Sigmoid colon (tissue), 7 donors: ENCODE measurements around the gene TUBGCP3. TPM values are rescaled to one million over a fixed set of nuclear protein-coding genes. Genes with fewer than 3 reads are reported as not detected.

ENCODE experiments used
- DNase-seq: peaks from one replicate; pipeline ENCODE4 v3.0.0-alpha.2; 2019
- H3K27ac ChIP-seq, 4 donors: fragments of 200-600 bp; sonication (generic); one replicate each; pipeline ENCODE4 v1.5.1; 2016 to 2019; ENCODE audit warnings: mild to moderate bottlenecking in 1 of 4
- H3K27me3 ChIP-seq, 3 donors: fragments of 200-600 bp; sonication (generic); one replicate each; pipeline ENCODE4 v1.5.1; 2019; ENCODE audit warnings: mild to moderate bottlenecking in 1 of 3
- H3K36me3 ChIP-seq, 4 donors: fragments of 200-600 bp; sonication (generic); one replicate each; pipeline ENCODE4 v1.5.1; 2016 to 2019
- H3K4me1 ChIP-seq, 4 donors: fragments of 200-600 bp; sonication (generic); one replicate each; pipeline ENCODE4 v1.5.1; 2017 to 2019
- H3K4me3 ChIP-seq, 4 donors: fragments of 200-600 bp; sonication (generic); one replicate each; pipeline ENCODE4 v1.5.1; 2017 to 2019; ENCODE audit warnings: mild to moderate bottlenecking in 2 of 4, moderate library complexity in 1 of 4
- H3K9me3 ChIP-seq, 4 donors: fragments of 200-600 bp in 3 of 4; sonication (generic) in 3 of 4; one replicate each; pipeline versions ENCODE4 v1.5.1 to v1.6.1; 2013 to 2019
- CTCF ChIP-seq, 4 experiments: fragments of 450-650 bp in 3 of 4; fragments of 200-600 bp in 1 of 4; IDR thresholded peaks; one replicate each; pipeline ENCODE4 v1.5.1; 2016 to 2019; ENCODE audit warnings: antibody characterized with exemption in 4 of 4, mild to moderate bottlenecking in 3 of 4, moderate library complexity in 2 of 4
- EP300 ChIP-seq, 4 donors: sonication (generic); formaldehyde crosslinking; IDR thresholded peaks; one replicate each; pipeline ENCODE4 v1.6.1; 2017; ENCODE audit warnings: antibody characterized with exemption in 4 of 4
- POLR2A ChIP-seq, 2 donors: fragments of 450-650 bp; IDR thresholded peaks; one replicate each; pipeline ENCODE4 v1.6.1; 2016; ENCODE audit warnings: antibody characterized with exemption in 2 of 2, mild to moderate bottlenecking in 2 of 2, moderate library complexity in 2 of 2
- POLR2AphosphoS5 ChIP-seq, 4 donors: sonication (generic); formaldehyde crosslinking; IDR thresholded peaks; one replicate each; pipeline ENCODE4 v1.6.1; 2017; ENCODE audit warnings: antibody characterized with exemption in 4 of 4
- whole genome bisulfite sequencing, 2 donors: extraction: QIAGEN DNeasy Blood & Tissue Kit; methylation state at CpG; one replicate each; pipeline ENCODE4 v1.1.7; 2013; 5-methylcytosine and 5-hydroxymethylcytosine counted together
- intact Hi-C: fragments of 100-400 bp; cut with DNase I; formaldehyde crosslinking; loops from one replicate; pipeline ENCODE4 v1.15.1; 2023
- polyA plus RNA-seq, 3 donors: library from polyadenylated mRNA; stranded (reverse); fragments of 200-250 nt; gene quantifications; one replicate each; pipeline ENCODE4 v1.2.3, GENCODE V29; 2013
- total RNA-seq, 4 donors: library from RNA; depleted of rRNA; stranded (reverse); fragments of >200 nt; gene quantifications; one replicate each; pipeline ENCODE4 v1.1.0, GENCODE V29; 2016
- donor health status: healthy with polysubstance abuse.
- donor health status: Bipolar disorder and iron deficiency.
- donor health status: healthy.

Gene TUBGCP3
- total and polyA plus RNA-seq, 7 donors: 7.2 to 33.5 (median 23.8) TPM

GRCh38 chr13:112588490-112589297 lies 741 bp upstream of the TUBGCP3 start:
- Histone ChIP-seq H3K4me3 (peak overlapping the region; percentile 78 to 90 (median 88)), H3K4me1 (peaks cover 0 to 23% (median 17%) of the 10 kb centered on the region in 4 donors), H3K27me3 (no peaks in the 10 kb centered on the region), H3K36me3 (no peaks in the 10 kb centered on the region), H3K27ac (peak overlapping the region; percentile 96 to 99 (median 98)), H3K9me3 (no peaks in the 10 kb centered on the region)
- no peak for TF ChIP-seq EP300 (IDR thresholded peaks at IDR 0.05)
- TF ChIP-seq POLR2AphosphoS5 (IDR thresholded peaks at IDR 0.05): no peak
- no peak for TF ChIP-seq POLR2A (IDR thresholded peaks at IDR 0.05)
- no peak for TF ChIP-seq CTCF (IDR thresholded peaks at IDR 0.05)
- DNase-seq: no peak
- 78 to 85% methylated on average over 33 of the region's 33 CpGs for WGBS, 2 donors
- intact Hi-C loops: loop anchor here (5.0 kb wide), 1 partner anchor 99 kb away; no protein-coding TSS in a partner anchor

GRCh38 chr13:112587212-112587763 lies 665 bp downstream of the TUBGCP3 start:
- intact Hi-C loops: loop anchor here (1.0 to 5.0 kb wide), 2 partner anchors 19 to 100 kb away; no protein-coding TSS in a partner anchor

GRCh38 chr13:112586334-112586960 lies 1.5 kb downstream of the TUBGCP3 start:
- Histone ChIP-seq H3K27me3 (no peaks in the 10 kb centered on the region), H3K27ac (peak overlapping the region; percentile 96 to 99 (median 98)), H3K36me3 (no peaks in the 10 kb centered on the region), H3K4me1 (peaks cover 0 to 36% (median 17%) of the 10 kb centered on the region in 4 donors), H3K9me3 (no peaks in the 10 kb centered on the region), H3K4me3 (peak overlapping the region in 1 of 4 donors; percentile 90)
- WGBS, 2 donors: 74 to 81% methylated on average over 6 of the region's 6 CpGs
- DNase-seq: no peak
- TF ChIP-seq EP300 (IDR thresholded peaks at IDR 0.05): no peak
- TF ChIP-seq POLR2A (IDR thresholded peaks at IDR 0.05): no peak
- no peak for TF ChIP-seq POLR2AphosphoS5 (IDR thresholded peaks at IDR 0.05)
- TF ChIP-seq CTCF (IDR thresholded peaks at IDR 0.05): no peak
- intact Hi-C loops: loop anchor here (5.0 kb wide), 1 partner anchor 101 kb away; no protein-coding TSS in a partner anchor

More at GRCh38 chr13:112587212-112587763, 665 bp downstream of the TUBGCP3 start:
- H3K4me3 ChIP-seq: peak overlapping the region; percentile 78 to 90 (median 88)
- H3K9me3 ChIP-seq: no peaks in the 10 kb centered on the region
- H3K4me1 ChIP-seq: peaks cover 0 to 30% (median 17%) of the 10 kb centered on the region in 4 donors
- TF ChIP-seq POLR2A (IDR thresholded peaks at IDR 0.05): no peak
- TF ChIP-seq POLR2AphosphoS5 (IDR thresholded peaks at IDR 0.05): peak; percentile 9 to 89 (median 58)
- no peak for TF ChIP-seq EP300 (IDR thresholded peaks at IDR 0.05)
- TF ChIP-seq CTCF (IDR thresholded peaks at IDR 0.05): no peak
- WGBS, 2 donors: 1% methylated on average over 42 of the region's 42 CpGs
- H3K27ac ChIP-seq: peak overlapping the region; percentile 96 to 99 (median 98)
- no peaks in the 10 kb centered on the region for H3K27me3 ChIP-seq
- H3K36me3 ChIP-seq: no peaks in the 10 kb centered on the region
- DNase-seq: peak; percentile 95

GRCh38 chr13:112583592-112584277 lies 4.2 kb downstream of the TUBGCP3 start:
- H3K36me3 ChIP-seq: no peaks in the 10 kb centered on the region
- TF ChIP-seq POLR2A (IDR thresholded peaks at IDR 0.05) (no peak), POLR2AphosphoS5 (IDR thresholded peaks at IDR 0.05) (no peak), EP300 (IDR thresholded peaks at IDR 0.05) (no peak), CTCF (IDR thresholded peaks at IDR 0.05) (no peak)
- H3K27me3 ChIP-seq: no peaks in the 10 kb centered on the region
- WGBS, 2 donors: 66 to 87% methylated on average over 11 of the region's 11 CpGs
- H3K4me3 ChIP-seq: no peak overlapping the region
- no peak for DNase-seq
- no peaks in the 10 kb centered on the region for H3K9me3 ChIP-seq
- intact Hi-C loops: no loop called here
- H3K27ac ChIP-seq: no peak overlapping the region
- peaks cover 0 to 34% (median 19%) of the 10 kb centered on the region in 4 donors for H3K4me1 ChIP-seq
